HG02840 (cell line): ENCODE data around the gene PMPCA.

Experiments used
- ATAC-seq: cut with Tn5 transposase; IDR thresholded peaks from one replicate; pipeline ENCODE4 v1.9.1; 2021; ENCODE audit warnings: mild to moderate bottlenecking, moderate library complexity, moderate number of reproducible peaks; ENCODE audit not compliant: unreplicated experiment, low FRiP score

The PMPCA gene

DNA sequence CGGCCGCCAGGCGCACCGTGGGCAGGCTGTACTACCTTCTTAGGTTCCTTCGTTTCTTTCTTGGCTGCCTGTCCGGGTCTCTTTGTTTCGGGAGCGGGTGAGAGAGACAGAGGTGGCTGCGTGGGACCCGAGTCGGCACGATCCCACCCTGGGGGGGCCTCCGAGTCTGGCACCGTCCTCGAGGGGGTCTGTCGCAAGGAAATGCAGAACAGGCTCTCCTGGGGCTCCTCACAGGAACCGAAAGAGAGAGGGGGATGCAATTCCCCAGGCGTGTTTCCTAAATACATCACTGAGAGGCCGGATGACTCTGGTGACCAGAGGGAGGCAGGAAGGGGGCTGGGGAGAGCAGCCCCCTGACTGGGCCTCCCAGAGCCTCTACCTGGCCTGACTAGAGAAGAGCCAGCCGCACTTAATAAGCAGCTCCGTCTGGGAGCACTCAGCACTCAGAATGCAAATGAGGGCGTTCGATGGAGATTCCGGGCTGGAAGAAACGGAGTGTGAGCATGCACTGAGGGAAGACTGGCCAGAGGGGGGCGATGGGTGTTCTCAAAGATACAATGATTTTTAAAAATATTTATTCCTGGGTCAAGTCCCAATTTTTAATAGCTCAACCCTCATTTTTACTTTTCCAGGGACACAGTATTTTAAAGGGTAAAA lies 40.9 kb downstream of the PMPCA start:
- ATAC-seq: no peak

DNA sequence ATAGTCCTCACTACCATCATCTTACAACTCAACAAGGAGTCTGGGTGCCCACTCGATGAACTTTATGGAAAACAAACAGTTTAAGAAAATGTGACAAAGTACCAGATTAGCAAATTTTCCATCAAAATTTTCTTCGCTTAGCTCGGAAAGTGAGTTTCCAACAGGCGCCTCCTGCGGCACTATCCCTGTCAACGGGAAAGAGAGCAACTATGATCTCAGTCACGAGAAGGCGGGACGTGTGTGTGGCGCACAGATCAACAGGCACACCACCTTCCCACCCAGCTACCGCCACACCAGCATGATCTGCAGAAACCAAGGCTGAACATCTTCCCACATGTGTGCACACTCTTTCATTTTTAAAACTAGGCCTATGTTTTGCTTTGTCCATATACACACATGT lies 42.9 kb downstream of the PMPCA start:
- no peak for ATAC-seq

DNA sequence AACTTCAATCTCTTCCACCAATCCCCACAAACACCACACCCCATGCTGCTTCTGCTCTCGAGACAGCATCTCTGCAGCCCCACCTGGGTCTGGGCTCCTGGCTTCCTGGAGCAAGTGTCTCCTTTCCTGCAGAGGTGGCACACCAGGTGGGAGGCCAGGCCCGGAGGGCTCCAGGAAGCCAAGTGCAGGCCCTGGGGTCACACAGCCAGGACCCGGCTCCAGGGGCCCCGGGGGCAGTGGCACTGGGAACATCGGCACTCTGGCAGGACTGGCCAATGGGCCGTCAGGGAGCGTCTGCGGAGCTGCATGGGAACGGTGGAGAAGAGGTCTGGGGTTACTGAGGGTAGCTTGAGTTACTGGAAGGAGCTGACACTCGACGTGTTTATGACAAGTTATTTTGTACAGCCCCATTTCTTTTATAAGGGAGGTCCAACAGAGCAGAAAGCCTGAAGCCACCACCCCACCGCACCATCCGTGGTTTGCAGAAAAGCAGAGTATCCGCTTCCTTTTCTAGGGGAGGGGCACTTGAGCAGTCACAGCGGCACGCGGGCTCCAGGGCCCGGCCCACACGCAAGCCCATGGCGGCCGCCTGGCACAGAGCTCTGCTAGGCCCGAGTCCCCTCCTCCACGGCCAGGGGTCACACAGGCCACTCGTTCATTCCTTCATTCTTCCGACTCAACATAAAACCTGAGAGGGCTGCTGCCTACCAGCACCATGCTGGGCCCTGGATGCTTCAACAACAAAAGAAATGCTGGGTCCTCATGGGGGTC lies 43.8 kb downstream of the PMPCA start:
- no peak for ATAC-seq

DNA sequence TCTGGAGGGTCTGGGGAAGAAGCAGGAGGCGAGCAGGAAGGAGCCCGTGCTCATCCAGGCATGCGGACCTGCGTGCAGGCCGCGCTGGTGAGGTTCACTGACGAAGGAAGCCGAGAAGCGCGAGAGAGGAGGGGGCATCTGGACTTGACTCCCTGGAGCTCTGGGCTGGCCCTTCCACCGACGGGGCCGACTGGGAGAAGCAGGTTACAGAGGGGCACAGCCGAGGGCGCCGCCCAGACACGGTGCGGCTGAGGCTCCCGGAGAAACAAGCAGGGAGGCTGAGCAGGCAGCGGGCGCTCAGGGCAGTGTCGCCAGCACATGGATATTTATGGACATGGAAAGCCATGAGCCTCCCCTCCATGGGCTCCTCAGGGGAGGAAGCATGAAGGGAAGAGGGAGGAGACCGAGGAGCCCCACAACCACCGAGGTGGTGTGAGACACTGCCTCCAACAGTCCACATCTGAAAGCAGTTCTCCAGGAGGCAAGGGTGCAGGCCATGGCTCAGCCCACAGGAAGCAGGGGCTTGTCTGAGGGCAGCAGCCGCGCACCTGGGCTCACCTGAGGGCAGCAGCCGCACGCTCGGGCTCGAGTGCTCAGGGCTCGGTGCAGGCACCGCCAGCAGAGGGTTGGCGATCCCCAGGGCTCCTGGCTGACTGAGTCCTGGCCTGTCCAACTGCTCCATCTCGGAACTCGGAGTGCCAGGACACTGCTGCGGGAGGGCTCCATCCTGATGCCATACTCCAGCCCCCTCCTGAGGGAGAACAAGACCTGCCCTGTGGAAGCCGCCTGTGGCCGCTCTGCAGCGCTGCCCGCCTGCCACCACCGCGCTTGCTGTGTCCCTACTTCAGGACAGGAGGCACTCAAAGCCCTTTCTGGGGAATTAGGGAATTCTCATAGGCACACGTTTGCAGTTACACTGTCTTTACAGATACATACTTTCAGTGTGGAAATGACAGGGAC lies 44.9 kb downstream of the PMPCA start:
- ATAC-seq: no peak

DNA sequence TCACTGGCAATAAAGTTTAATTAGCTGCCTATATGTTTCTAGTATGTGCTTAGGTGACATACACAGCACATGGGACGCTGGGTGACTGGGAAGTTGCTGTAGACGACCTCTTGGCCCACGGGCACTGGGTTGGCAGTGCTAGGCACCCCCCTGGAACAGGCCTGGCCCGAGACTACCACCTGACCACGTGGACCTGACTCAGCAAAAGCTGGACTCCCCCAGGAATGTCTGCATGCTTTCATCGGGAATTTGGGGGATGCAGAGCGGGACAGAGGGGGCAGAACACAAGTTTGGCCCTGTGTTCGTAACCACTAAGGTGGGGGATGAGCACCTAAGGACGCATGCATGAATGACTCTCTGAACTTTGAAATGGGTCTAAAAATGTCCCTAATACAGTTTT lies 45.8 kb downstream of the PMPCA start:
- no peak for ATAC-seq

DNA sequence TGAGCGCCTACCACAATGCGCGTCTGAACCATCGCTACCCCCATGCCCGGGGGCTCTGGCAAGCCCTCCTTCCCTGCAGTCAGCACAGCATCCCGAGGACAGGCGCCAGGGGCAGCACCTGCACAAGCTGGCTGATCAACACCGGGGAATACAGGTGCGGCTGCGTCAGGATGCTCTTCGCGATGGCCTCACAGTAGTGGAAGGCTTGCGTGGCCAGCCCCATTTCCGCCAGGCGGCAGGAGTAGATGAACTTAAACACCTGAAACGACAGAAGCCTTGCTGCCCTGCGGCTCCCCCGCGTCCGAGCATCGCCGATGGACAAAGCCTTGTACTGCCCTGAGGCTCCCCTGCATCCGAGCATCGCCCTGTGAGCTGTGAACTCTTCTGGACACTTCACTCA lies 46.9 kb downstream of the PMPCA start:
- ATAC-seq: no peak

DNA sequence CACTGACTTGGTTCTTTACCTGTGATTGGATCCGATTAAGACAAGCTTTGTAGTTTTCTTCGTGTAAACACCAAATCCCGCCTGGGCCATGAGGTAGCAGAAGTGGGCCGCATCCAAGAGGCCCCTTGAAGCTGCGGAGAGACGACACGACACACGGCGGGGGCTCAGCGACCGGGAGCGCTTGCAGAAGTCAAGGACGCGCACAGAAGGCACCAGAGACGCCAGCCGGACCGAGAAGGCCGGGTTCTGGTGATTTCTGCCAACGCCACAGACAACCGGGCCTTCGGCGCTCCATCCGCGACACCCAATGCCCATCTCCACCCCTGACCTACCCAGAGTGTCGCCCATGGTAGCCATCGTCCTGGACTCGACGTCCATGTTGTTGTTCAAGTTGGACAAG lies 49.0 kb downstream of the PMPCA start:
- ATAC-seq: no peak

DNA sequence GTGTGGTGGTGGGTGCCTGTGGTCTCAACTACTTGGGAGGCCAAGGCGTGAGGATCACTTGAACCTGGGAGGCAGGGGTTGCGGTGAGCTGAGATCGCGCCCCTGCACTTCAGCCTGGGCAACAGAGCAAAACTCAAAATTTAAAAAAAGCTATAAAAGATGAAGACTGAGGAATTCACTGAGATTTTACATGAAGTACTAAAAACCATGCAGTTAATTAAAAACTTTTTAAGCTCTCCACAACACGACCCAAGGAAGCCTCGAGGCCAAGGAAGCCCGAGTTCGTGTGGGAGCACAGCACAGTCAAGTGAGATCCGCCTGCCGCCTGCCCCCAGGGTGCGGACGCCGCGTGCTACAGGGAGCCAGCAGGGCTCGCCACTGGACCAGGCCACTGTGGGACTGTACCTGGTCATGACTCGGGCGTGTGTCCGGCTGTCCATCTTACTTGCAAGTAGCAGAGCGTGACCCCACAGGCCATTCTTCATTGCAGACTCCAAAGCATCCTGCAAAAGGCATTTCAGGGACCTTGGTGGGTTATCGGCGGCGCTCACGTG lies 50.4 kb downstream of the PMPCA start:
- ATAC-seq: no peak

DNA sequence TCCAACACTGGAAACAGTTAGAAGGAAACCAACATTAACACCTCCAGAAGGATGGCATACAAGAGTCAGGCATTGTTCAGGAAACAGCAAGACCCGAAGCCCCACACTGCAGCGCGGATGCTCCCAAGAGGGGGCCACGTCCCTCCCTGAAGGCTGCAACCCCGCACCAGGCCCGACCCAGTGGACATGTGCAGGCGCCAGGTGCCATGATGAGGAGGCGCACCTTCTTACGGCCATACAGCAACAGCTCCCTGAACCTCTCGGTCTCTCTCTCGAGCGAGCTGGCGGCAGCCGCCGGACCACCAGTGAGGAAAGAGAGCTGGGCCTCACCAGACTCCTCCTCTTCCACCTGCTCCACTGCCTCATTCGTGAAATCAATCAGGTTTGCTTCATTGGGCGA lies 52.2 kb downstream of the PMPCA start:
- ATAC-seq: no peak

DNA sequence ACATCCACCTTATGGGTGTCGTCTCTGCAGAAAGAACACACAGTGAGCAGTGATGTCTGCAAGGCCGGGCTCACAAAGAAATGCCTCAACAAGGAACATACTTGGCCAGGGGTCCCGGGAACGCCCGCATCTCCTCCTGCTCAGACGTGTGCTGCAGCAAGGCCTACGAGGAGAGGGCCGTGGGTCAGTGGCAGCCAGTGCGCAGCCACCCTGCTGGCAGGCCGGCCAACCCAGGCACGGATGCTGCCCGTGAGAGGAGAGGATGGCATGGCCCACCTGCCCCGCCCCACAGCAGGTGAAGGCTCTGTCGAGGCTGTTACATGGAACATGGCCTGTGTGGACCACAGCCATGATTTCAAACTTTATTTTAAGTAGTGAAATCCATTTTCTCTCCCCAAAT lies 53.1 kb downstream of the PMPCA start:
- ATAC-seq: no peak

DNA sequence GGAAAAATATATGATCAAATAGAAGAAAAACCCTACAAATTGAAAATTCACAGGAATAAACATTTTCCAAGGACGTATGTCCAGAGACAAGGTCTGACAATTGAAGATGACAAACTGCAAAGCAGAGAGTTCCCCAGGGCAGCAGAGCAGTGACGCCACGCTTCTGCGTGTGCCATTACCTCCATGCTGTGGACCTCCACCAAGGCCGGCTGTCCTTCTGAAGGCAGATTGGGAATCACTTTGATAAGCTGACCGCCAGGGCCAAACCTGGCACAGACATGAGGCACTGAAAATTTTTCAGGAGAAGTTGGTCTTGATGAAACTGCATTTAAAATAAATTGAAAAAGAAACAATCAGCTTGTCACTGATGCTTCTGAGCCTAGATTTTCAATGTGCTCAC lies 53.8 kb downstream of the PMPCA start:
- no peak for ATAC-seq

DNA sequence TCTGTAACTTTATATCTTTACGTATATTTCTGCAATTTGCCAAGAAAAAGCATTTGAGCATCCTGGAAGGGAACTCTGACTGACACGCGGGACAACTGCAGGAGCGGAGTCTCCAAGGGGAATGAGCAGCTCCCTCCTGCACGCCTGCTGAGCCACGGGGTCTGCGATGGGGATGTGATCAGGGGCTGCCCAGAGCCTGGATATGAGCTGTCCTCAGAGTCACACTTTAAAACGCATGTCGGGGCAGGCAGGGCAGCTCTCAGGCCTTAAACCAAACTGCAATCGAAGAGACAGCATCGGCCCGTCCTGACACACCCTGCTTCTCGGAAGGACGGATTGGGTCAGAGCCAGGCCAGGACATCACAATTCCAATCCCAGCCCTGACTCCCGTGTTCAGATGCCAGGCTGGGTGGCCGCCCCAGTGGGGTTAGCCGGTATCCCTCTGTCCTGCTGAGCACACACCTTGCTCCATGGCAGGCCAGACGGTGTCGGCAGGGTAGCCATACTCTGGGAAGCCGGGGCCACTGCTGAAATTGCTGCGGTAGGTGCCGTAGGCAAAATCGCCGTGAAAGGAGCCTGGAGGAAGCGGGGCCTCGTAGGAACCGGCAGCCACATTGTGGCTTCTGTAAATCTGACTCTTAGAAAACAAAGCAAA lies 55.2 kb downstream of the PMPCA start:
- no peak for ATAC-seq

DNA sequence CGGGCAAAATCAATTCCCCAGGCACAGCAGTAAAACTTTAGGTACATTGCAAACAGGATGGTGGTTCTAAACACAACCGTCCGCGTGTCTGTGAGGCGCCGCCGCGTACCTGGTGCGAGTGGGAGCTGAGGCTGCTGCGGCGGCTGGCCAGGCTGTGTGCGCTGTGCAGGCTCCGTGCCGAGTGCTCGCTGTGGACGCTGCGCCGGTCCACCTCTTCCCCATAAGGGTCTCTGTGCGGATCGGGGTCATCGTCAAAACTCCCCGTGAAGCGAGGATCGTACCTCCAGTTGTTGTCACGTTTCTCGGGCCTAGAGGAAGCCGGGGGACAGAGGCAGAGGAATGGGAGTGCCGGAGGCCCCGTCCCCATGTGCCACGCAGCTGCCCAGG lies 55.7 kb downstream of the PMPCA start:
- no peak for ATAC-seq

DNA sequence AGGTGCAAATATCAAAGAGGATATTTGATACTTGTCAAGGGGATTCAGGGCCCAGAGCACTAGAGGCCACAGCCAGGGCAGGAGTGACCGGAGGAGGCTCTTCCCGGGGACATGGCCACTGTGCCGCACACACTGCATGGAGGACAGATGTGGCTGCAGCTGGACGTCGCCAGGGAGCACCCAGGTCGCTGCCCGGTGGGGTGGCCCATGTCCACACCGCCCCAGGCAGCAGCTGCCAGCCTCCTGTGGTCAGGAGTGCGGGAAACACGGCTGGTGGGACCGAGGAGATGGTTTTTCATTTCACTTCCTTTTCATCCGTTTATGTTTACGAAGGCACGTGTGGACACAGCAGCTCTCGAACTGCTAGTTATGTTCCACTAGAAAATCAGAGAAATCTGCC lies 57.3 kb downstream of the PMPCA start:
- no peak for ATAC-seq

DNA sequence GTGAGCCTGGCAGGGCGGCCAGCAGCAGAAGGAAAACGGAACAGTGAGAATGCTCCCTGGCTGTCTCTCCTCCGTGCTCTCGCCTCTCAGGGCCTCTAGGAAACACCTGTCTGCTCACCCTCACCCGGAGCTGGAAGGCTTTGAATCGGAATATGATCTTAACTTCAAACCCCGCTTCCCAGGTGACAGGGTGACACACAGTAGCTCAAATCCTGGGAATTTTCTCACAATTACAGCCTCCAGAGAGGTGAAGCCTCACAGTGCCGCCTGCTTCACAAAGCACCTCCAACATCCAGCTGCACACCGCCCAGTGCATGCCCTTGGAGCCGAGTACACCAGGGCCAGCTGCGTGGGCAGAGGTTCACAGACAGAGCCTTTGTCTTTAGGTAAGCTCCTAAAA lies 59.9 kb downstream of the PMPCA start:
- ATAC-seq: no peak

DNA sequence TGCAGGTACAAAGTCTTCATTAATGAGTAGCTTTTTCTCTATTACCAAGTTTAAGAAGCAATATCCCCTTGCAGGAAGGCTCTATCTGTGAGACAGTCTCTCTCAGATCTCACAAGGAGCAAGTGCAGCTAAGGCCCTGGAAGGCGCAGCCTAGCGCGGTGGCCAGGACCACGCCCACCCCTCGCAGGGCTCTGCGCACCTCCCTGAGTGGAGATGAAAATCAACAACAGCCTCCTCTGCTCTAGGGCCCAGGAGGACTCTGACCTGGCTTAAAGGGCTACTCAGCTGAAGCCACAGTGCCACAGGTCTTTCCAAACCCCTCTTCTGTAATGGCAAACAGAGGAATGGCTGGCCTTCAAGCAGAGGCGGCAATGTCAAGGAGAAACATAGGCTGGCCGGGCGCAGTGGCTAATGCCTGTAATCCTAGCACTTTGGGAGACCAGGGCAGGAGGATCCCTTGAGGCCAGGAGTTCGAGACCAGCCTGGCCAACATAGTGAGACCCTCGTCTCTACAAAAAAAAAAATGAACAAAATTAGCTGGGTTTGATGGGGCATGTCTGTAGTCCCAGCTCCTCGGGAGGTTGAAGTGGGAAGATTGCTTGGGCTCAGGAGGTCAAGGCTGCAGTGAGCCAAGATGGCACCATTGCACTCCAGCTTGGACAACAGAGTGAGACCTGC lies 60.5 kb downstream of the PMPCA start:
- ATAC-seq: no peak

DNA sequence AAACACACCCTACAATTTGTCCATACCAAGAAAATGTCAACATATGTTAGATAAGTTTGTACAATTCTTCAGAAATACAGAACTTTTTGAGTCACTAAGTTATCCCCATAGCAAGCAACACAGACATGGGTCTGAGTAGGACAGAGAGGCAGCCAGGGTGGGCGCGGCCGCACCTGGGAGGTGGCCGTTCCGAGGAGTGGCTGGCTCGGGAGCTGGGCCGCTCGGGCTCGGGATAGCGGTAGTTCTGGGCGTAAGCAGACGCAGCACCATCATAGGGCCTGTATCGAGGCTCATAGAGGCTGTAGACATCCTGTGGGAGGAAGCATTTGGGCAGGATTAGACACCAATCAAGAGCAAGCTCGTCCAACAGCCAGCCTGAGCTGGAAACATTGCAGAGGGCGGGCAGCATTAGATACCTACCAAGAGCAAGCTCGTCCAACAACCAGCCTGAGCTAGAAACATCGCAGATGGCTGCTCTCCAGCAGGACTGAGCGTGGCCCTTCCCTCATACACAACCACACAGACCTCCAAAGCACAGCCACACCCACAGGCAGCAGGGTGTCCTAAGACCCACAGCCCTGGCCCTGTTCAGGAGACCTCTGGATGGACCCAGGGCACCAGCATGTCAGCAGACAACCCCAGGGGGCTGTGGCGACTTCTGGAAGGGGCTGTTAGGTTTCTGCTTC lies 61.5 kb downstream of the PMPCA start:
- ATAC-seq: no peak

DNA sequence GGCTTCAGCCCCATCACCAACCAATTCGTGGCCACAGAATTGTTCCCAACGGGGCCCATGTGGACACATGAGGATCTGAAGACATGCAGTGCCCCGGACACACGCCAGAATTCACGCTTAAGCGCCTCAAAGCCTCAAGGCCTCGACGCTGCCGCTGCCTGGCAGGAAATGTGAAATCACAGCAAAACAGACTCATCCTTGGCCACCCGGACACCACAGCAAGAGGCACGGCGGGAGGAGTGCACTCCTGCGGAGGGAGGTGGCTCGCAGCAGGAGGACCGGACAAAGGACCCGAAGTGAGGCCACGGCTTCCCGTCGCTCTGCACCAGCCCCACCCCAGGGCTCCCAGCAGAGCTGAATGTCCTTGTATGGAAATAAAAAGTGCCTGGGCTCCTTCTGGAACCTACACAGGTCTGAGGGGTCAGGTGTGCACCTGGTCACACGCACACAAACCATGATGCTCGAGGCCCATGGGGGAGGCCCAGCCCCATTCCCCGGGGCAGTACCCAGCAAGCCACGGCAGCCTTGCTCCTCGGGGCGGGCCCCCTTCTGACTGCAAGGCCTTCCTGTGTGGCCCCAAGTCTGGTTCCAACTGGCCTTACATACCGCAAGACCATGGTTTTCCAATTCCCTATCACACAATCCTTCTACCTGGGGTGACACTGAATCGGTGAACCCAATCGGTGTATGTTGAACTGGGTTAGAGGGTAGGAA lies 62.3 kb downstream of the PMPCA start:
- ATAC-seq: no peak

DNA sequence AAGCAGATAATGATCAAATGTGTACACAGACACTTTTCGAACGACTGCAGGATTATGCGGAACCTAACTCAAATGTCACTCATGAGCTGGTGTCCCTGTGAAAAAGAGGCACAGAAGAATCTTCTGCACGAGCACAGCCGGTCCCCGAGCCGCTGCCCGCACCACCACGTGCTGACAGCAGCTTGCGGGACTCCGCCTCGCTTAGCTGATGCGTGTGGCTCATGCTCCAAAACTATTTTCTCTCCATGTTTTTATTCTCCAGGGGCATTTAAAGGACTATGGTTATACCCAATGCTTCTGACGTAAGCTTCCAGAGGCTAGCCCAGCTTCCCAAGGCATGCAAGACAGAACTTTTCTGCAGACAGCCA lies 62.9 kb downstream of the PMPCA start:
- ATAC-seq: no peak
